ENCODE results near the gene KCNN4. TPM values are rescaled to one million over a fixed set of nuclear protein-coding genes. Genes with fewer than 3 reads are reported as not detected.

KCNN4 gene
- total RNA-seq, 3 donors from 2014 or later (not counting 1 experiment from before 2014, with no cell fraction given): 0.72 to 7.1 (median 1.4) TPM

GRCh38 chr19:43774103-43774939, 6.5 kb downstream of the KCNN4 start:
- Histone ChIP-seq H3K27me3 (ENCODE audit: control insufficient read depth, insufficient read depth, low read length) (no peaks in the 10 kb centered on the region), H3K27ac (ENCODE audit: low read length) (no peak overlapping the region), H3K9me3 (ENCODE audit: control insufficient read depth, insufficient read depth, low read length) (no peaks in the 10 kb centered on the region), H3K4me1 (ENCODE audit: control insufficient read depth, insufficient read depth, low read length) (peaks cover 27% of the 10 kb centered on the region), H3K4me3 (ENCODE audit: low read length) (no peak overlapping the region), H3K36me3 (ENCODE audit: control insufficient read depth, insufficient read depth, low read length) (no peaks in the 10 kb centered on the region)
- DNase-seq (no peak), ATAC-seq (no peak)
- H3K9me3 Mint-ChIP-seq: no peaks in the 10 kb centered on the region
- intact Hi-C loops (cut with micrococcal nuclease): no loop called here
- peaks cover 9 to 25% of the 10 kb centered on the region in 2 donors for H3K27me3 Mint-ChIP-seq (ENCODE audit: low read depth in 2 of 2)
- H3K4me3 Mint-ChIP-seq: no peak overlapping the region
- TF ChIP-seq CTCF (IDR thresholded peaks at IDR 0.05): no peak
- no peak overlapping the region for H3K27ac Mint-ChIP-seq
- no peaks in the 10 kb centered on the region for H3K36me3 Mint-ChIP-seq
- peaks cover 0 to 12% of the 10 kb centered on the region in 2 donors for H3K4me1 Mint-ChIP-seq
- WGBS (ENCODE audit: insufficient coverage): 84% methylated on average over 61 of the region's 63 CpGs

- H3K27ac ChIP-seq (ENCODE audit: low read length): no peak overlapping the region
- H3K27ac Mint-ChIP-seq: no peak overlapping the region
- 92% methylated on average over 5 of the region's 5 CpGs for WGBS (ENCODE audit: insufficient coverage)
- ATAC-seq (no peak), DNase-seq (no peak)
- peaks cover 21% of the 10 kb centered on the region for H3K4me1 ChIP-seq (ENCODE audit: control insufficient read depth, insufficient read depth, low read length)
- H3K36me3 Mint-ChIP-seq: no peaks in the 10 kb centered on the region
- no peaks in the 10 kb centered on the region for H3K36me3 ChIP-seq (ENCODE audit: control insufficient read depth, insufficient read depth, low read length)
- no peaks in the 10 kb centered on the region for H3K9me3 ChIP-seq (ENCODE audit: control insufficient read depth, insufficient read depth, low read length)
- no peak overlapping the region for H3K4me3 ChIP-seq (ENCODE audit: low read length)
- intact Hi-C loops (cut with micrococcal nuclease): no loop called here
- H3K27me3 ChIP-seq (ENCODE audit: control insufficient read depth, insufficient read depth, low read length): no peaks in the 10 kb centered on the region
- peaks cover 0 to 7% of the 10 kb centered on the region in 2 donors for H3K4me1 Mint-ChIP-seq
- H3K4me3 Mint-ChIP-seq: no peak overlapping the region
- peaks cover 7 to 19% of the 10 kb centered on the region in 2 donors for H3K27me3 Mint-ChIP-seq (ENCODE audit: low read depth in 2 of 2)
- no peaks in the 10 kb centered on the region for H3K9me3 Mint-ChIP-seq
- TF ChIP-seq CTCF (IDR thresholded peaks at IDR 0.05): no peak
Measured at GRCh38 chr19:43773725-43774102, 7.1 kb downstream of the KCNN4 start.

GRCh38 chr19:43769256-43769655, 11.5 kb downstream of the KCNN4 start:
- Mint-ChIP-seq H3K4me3 (no peak overlapping the region), H3K27ac (no peak overlapping the region), H3K4me1 (no peaks in the 10 kb centered on the region), H3K27me3 (ENCODE audit: low read depth in 2 of 2) (peaks cover 0 to 4% of the 10 kb centered on the region in 2 donors), H3K9me3 (no peaks in the 10 kb centered on the region), H3K36me3 (no peaks in the 10 kb centered on the region)
- no peaks in the 10 kb centered on the region for H3K27me3 ChIP-seq (ENCODE audit: control insufficient read depth, insufficient read depth, low read length)
- DNase-seq (no peak), ATAC-seq (no peak)
- TF ChIP-seq CTCF (IDR thresholded peaks at IDR 0.05): no peak
- H3K4me1 ChIP-seq (ENCODE audit: control insufficient read depth, insufficient read depth, low read length): peaks cover 29% of the 10 kb centered on the region
- H3K4me3 ChIP-seq (ENCODE audit: low read length): no peak overlapping the region
- WGBS (ENCODE audit: insufficient coverage): 96% methylated on average over 14 of the region's 14 CpGs
- H3K36me3 ChIP-seq (ENCODE audit: control insufficient read depth, insufficient read depth, low read length): no peaks in the 10 kb centered on the region
- H3K9me3 ChIP-seq (ENCODE audit: control insufficient read depth, insufficient read depth, low read length): no peaks in the 10 kb centered on the region
- intact Hi-C loops (cut with micrococcal nuclease): no loop called here
- H3K27ac ChIP-seq (ENCODE audit: low read length): no peak overlapping the region
